Breast epithelium (tissue), 3 donors: ENCODE measurements around the gene UACA.

Experiments used
- POLR2AphosphoS5 ChIP-seq, 3 donors: sonication (generic); formaldehyde crosslinking; IDR thresholded peaks; one replicate each; pipeline ENCODE4 v1.6.1; 2017; ENCODE audit warnings: antibody characterized with exemption in 3 of 3
- TF ChIP-seq, protein P1 (sequence below), 3 donors: fragments of 450-650 bp; IDR thresholded peaks; one replicate each; pipeline ENCODE4 v1.5.1; 2016 to 2017; ENCODE audit warnings: antibody characterized with exemption in 3 of 3, mild to moderate bottlenecking in 3 of 3, moderate library complexity in 3 of 3

DNA sequence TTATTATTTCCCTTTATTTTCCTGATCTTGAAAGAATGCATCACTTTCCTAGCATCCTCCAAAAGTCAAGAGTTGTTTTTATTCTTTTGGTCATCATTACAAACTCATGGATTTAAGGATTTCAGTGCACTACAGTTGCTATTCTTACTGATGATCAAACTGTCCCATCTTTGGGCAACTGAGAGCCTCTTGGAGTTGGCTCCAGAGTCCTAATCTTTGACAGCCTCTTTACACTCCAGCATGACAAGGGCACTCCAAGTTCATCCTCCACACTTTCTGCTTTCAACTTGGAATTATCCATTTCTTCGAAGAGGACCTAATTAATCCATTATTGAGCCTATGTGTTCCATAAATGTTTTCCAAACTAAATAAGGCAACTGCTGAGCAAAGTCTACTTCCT, 5.7 kb downstream of the UACA start:
- TF ChIP-seq, protein P1, sequence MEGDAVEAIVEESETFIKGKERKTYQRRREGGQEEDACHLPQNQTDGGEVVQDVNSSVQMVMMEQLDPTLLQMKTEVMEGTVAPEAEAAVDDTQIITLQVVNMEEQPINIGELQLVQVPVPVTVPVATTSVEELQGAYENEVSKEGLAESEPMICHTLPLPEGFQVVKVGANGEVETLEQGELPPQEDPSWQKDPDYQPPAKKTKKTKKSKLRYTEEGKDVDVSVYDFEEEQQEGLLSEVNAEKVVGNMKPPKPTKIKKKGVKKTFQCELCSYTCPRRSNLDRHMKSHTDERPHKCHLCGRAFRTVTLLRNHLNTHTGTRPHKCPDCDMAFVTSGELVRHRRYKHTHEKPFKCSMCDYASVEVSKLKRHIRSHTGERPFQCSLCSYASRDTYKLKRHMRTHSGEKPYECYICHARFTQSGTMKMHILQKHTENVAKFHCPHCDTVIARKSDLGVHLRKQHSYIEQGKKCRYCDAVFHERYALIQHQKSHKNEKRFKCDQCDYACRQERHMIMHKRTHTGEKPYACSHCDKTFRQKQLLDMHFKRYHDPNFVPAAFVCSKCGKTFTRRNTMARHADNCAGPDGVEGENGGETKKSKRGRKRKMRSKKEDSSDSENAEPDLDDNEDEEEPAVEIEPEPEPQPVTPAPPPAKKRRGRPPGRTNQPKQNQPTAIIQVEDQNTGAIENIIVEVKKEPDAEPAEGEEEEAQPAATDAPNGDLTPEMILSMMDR (IDR thresholded peaks at IDR 0.05) = no peak
- no peak for TF ChIP-seq POLR2AphosphoS5 (IDR thresholded peaks at IDR 0.05)
